Gastroesophageal sphincter (tissue), 2 donors: ENCODE measurements around the gene VSTM2L.

Source experiments
- POLR2A ChIP-seq, 2 donors: fragments of 450-650 bp; IDR thresholded peaks; one replicate each; pipeline ENCODE4 v1.6.1; 2017; ENCODE audit warnings: antibody characterized with exemption in 2 of 2, mild to moderate bottlenecking in 2 of 2, moderate library complexity in 1 of 2
- POLR2AphosphoS5 ChIP-seq: sonication (generic); formaldehyde crosslinking; IDR thresholded peaks from one replicate; pipeline ENCODE4 v1.6.1; 2017; ENCODE audit warnings: antibody characterized with exemption

- TF ChIP-seq POLR2A (IDR thresholded peaks at IDR 0.05) (no peak), POLR2AphosphoS5 (no peak)
These were observed 38.4 kb downstream of the VSTM2L start for GRCh38 chr20:37941332-37941731.
